ENCODE measurements around the gene WNT16.

WNT16 gene

GRCh38 chr7:121343302-121343701, 14.5 kb downstream of the WNT16 start:
- TF ChIP-seq POLR2A (IDR thresholded peaks at IDR 0.05; ENCODE audit: low read length): no peak
- TF ChIP-seq GATA1 (IDR thresholded peaks at IDR 0.05; ENCODE audit: low read depth, low read length): no peak
- no peak for DNase-seq

DNA sequence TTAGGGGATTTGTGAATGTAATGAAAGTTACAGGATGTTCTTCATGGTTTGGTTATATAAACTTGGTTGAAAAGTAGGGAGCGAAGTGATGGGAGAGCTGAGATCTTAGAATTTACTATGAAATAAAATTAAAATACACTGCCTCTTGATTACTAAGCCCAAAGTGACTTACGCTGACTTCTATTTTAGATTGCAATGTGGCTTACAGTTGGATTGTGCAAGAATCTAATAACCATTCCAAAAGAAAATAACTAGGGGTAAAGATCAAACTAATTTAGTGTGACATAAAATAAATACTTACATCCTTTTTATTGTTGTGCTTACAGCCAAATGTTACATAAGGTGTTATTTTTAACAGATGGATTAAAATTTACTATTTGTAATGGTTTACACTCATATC, 15.3 kb downstream of the WNT16 start:
- TF ChIP-seq POLR2A (IDR thresholded peaks at IDR 0.05; ENCODE audit: low read length) (no peak), GATA1 (IDR thresholded peaks at IDR 0.05; ENCODE audit: low read depth, low read length) (no peak)
- DNase-seq: no peak

GRCh38 chr7:121344497-121344896, 15.7 kb downstream of the WNT16 start:
- no peak for DNase-seq
- TF ChIP-seq GATA1 (IDR thresholded peaks at IDR 0.05; ENCODE audit: low read depth, low read length) (no peak), POLR2A (IDR thresholded peaks at IDR 0.05; ENCODE audit: low read length) (no peak)

- DNase-seq: no peak
- no peak for TF ChIP-seq GATA1 (IDR thresholded peaks at IDR 0.05; ENCODE audit: low read depth, low read length)
- TF ChIP-seq POLR2A (IDR thresholded peaks at IDR 0.05; ENCODE audit: low read length): no peak
Measured at GRCh38 chr7:121351682-121352081, 22.9 kb downstream of the WNT16 start.

- TF ChIP-seq POLR2A (IDR thresholded peaks at IDR 0.05; ENCODE audit: low read length) (no peak), GATA1 (IDR thresholded peaks at IDR 0.05; ENCODE audit: low read depth, low read length) (no peak)
Measured at GRCh38 chr7:121352323-121352722, 23.5 kb downstream of the WNT16 start.

DNA sequence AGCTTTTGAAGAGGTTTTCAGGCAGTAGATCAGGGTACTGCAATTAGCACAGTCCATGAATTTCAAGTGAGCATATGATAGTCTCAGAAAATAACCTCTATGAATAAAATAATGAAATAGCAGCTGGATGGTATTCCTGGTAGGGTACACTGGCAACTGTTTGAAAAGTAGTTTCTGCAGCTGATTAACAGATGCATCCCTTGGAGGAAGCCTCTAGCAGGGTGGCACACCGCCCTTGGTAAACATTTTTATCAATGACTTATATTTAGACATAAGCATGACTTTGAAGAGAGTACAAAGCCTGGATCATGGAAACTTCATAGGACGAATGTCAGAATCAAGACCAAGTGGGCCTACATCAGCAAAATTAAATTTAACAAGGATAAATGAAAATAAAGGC, 26.8 kb downstream of the WNT16 start:
- DNase-seq: no peak
- TF ChIP-seq GATA1 (IDR thresholded peaks at IDR 0.05; ENCODE audit: low read depth, low read length) (no peak), POLR2A (IDR thresholded peaks at IDR 0.05; ENCODE audit: low read length) (no peak)

More at GRCh38 chr7:121352323-121352722, 23.5 kb downstream of the WNT16 start:
- DNase-seq: no peak

GRCh38 chr7:121360564-121360963, 31.8 kb downstream of the WNT16 start:
- no peak for TF ChIP-seq GATA1 (IDR thresholded peaks at IDR 0.05; ENCODE audit: low read depth, low read length)
- TF ChIP-seq POLR2A (IDR thresholded peaks at IDR 0.05; ENCODE audit: low read length): no peak
- no peak for DNase-seq

- TF ChIP-seq GATA1 (IDR thresholded peaks at IDR 0.05; ENCODE audit: low read depth, low read length) (no peak), POLR2A (IDR thresholded peaks at IDR 0.05; ENCODE audit: low read length) (no peak)
- DNase-seq: peak; percentile 41 to 70
Measured at GRCh38 chr7:121366852-121367431, 38.1 kb downstream of the WNT16 start.

- peak in 1 of 2 experiments; percentile 11 for DNase-seq
Measured at GRCh38 chr7:121369462-121369861, 40.7 kb downstream of the WNT16 start.

DNA sequence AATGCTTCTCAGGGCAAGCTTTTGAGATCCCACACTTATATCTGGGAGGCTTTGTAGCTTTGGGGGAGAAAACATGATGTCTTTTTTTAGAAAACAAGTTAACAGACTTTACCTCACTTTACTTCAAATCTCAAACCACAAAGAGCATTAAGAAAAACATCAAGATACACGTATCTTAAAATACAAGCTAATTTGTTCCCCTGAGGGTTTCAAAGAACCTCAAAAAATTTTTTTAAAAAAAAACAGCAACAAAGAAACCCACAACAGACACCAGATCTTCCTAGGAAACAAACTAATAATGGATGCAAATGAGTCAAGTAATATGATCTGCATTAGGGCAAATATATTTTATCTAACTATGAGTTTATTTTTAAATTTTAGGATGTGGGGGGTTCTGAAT, 42.6 kb downstream of the WNT16 start:
- no peak for TF ChIP-seq GATA1 (IDR thresholded peaks at IDR 0.05; ENCODE audit: low read depth, low read length)
- no peak for DNase-seq

More at GRCh38 chr7:121369462-121369861, 40.7 kb downstream of the WNT16 start:
- no peak for TF ChIP-seq POLR2A (IDR thresholded peaks at IDR 0.05; ENCODE audit: low read length)
- TF ChIP-seq GATA1 (IDR thresholded peaks at IDR 0.05; ENCODE audit: low read depth, low read length): no peak

GRCh38 chr7:121371883-121372282, 43.1 kb downstream of the WNT16 start:
- TF ChIP-seq GATA1 (IDR thresholded peaks at IDR 0.05; ENCODE audit: low read depth, low read length) (no peak), POLR2A (IDR thresholded peaks at IDR 0.05; ENCODE audit: low read length) (no peak)
- no peak for DNase-seq

GRCh38 chr7:121372376-121373010, 43.7 kb downstream of the WNT16 start:
- no peak for DNase-seq
- TF ChIP-seq GATA1 (IDR thresholded peaks at IDR 0.05; ENCODE audit: low read depth, low read length) (no peak), POLR2A (IDR thresholded peaks at IDR 0.05; ENCODE audit: low read length) (no peak)

DNA sequence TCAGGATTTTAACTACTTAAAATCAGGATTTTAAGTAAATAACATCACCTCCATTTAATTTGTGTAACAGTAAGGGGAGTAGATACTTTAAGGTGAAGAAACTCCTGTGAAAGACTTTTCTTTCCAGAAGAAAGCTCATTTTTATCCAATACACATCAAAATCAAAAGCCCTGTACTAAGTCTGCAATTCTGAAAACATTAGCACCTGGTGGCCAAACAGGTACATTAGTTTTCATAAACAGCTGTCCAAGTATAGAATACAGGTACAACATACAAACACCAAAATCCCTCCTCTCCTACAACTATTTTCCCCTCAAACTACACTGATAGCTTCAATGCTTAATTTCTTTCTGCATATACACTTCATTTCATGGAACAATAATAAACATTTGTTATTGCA, 44.4 kb downstream of the WNT16 start:
- TF ChIP-seq POLR2A (IDR thresholded peaks at IDR 0.05; ENCODE audit: low read length): no peak
- no peak for TF ChIP-seq GATA1 (IDR thresholded peaks at IDR 0.05; ENCODE audit: low read depth, low read length)

GRCh38 chr7:121376979-121377378, 48.2 kb downstream of the WNT16 start:
- no peak for DNase-seq
- TF ChIP-seq GATA1 (IDR thresholded peaks at IDR 0.05; ENCODE audit: low read depth, low read length) (no peak), POLR2A (IDR thresholded peaks at IDR 0.05; ENCODE audit: low read length) (no peak)

More for the DNA sequence above, 44.4 kb downstream of the WNT16 start:
- DNase-seq: no peak

GRCh38 chr7:121379930-121380329, 51.1 kb downstream of the WNT16 start:
- TF ChIP-seq POLR2A (IDR thresholded peaks at IDR 0.05; ENCODE audit: low read length): no peak
- no peak for TF ChIP-seq GATA1 (IDR thresholded peaks at IDR 0.05; ENCODE audit: low read depth, low read length)
- DNase-seq: no peak
